Measurements from ENCODE around the gene MARCHF2.

DNA sequence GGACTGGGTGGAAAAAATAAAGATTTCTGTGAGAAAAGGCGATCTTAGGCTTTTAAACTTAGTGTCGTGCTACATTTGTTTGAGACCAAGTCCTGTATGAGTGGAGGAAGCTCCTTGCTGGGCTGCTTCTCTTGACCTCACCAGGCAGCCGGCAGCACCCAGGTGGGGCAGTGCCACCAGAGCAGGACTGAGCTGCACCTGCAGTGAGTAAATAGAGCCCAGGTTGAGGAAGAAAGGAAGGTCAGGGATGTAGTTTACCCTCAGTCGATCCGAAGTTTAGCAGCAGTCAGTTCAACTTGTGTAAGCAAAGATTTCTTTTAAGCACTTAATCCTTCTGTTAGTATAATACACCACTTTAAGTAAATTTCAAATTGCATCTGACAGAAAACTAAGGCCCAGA, 45.3 kb downstream of the MARCHF2 start:
- no peak for TF ChIP-seq EZH2 (optimal IDR thresholded peaks at IDR 0.05; ENCODE audit: low read depth, low read length)
- TF ChIP-seq CTCF (IDR thresholded peaks at IDR 0.05; ENCODE audit: low read length): no peak
- TF ChIP-seq EZH2phosphoT487 (IDR thresholded peaks at IDR 0.05; ENCODE audit: low read length): no peak
